ENCODE results near the gene CYP46A1. TPM values are rescaled to one million over a fixed set of nuclear protein-coding genes. Genes with fewer than 3 reads are reported as not detected.

Gene CYP46A1
- total RNA-seq, 1 experiment from 2014 or later: not detected

DNA sequence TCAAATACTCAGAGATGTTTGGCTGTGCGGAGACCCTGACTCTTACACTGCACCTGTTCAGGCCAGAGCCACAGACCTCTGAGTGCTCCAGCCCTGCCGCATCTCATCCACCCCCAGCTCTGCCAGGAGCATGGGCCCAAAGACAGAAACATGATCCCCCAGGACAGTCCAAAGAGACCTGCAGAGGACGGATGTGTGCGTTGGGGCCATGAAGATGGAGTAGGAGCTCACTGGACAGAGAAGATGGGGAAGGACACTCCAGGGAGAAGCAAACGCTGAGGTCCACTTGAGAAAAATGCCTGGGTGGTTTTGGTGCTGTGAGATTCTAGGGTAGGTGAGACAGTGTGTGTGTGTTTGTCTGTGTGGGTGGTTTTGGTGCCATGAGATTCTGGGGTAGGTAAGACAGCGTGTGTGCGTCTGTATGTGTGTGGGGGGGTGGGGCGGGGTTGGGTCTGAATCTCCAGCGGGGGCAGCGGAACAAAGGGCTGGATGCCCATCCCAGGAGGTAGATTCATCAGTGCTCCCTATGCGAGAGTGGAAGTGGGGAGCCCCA, 40.0 kb upstream of the CYP46A1 start:
- CTCF ChIA-PET: no interaction called here
- H3K9me3 ChIP-seq (ENCODE audit: insufficient read depth, low read depth): no peaks in the 10 kb centered on the region
- POLR2A ChIA-PET (ENCODE audit: unreplicated experiment): no interaction called here

DNA sequence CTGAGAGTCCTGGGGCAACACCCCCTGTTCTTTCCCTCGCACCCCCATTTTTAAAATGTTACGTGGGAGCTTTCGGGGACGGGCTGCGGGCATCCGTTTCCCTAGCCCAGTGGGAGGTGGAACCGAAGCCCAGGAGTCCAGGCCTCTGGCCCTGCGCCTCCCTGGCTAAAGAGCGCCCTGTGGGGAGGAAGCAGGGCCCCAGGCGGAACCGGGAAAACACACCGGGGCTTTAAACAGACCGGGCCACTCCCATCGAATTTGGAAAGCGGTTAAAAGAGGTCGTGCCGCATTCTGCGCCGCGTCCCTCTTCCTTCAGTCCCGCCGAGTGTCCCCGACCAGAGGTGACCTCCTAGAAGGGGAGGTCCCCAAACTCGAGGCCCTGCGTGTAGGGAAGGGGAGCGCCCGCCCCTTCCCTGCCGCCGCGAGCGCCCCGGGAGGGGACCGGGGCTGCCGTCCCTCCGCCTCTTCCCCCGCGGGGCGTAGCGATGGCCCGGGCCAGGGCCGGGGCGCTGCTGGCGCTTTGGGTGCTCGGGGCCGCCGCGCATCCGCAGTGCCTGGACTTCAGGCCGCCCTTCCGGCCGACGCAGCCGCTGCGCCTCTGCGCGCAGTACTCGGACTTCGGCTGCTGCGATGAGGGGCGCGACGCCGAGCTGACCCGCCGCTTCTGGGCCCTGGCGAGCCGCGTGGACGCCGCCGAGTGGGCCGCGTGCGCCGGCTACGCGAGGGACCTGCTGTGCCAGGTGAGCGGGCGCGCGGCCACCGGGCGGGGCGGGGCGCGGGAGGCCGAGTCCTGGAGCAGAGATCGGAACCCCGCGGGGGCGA, 39.2 kb upstream of the CYP46A1 start, which contains the start of gene HHIPL1:
HHIPL1 (plus strand) TSS at position 407 of the 822 bp plus-strand sequence; CDS start at position 486, 79 bp downstream.
- Histone ChIP-seq H3K27ac (no peak within 1 kb of the TSS), H3K79me2 (ENCODE audit: low read depth) (no peaks in the 10 kb centered on the region), H3K9me3 (ENCODE audit: insufficient read depth, low read depth) (no peaks in the 10 kb centered on the region), H3K4me2 (no peak within 1 kb of the TSS), H3K36me3 (ENCODE audit: low read depth) (no peaks in the 10 kb centered on the region), H3K4me1 (replicated peaks; ENCODE audit: insufficient read depth) (no peaks in the 10 kb centered on the region), H4K20me1 (ENCODE audit: insufficient read depth) (no peaks in the 10 kb centered on the region), H3K4me3 (no peak within 1 kb of the TSS), H3K9me2 (ENCODE audit: insufficient read depth) (no peaks in the 10 kb centered on the region), H2AFZ (no peak within 1 kb of the TSS), H3F3A (ENCODE audit: insufficient read depth, low read depth) (no peaks in the 10 kb centered on the region), H3K27me3 (ENCODE audit: insufficient read depth, low read depth) (no peaks in the 10 kb centered on the region)
- no TSS peak for BruUV-seq (replicated peaks)
- DNase-seq: no peak
- intact Hi-C loops (cut with micrococcal nuclease; ENCODE audit: unreplicated experiment): no loop called here
- TF ChIP-seq, protein P1, sequence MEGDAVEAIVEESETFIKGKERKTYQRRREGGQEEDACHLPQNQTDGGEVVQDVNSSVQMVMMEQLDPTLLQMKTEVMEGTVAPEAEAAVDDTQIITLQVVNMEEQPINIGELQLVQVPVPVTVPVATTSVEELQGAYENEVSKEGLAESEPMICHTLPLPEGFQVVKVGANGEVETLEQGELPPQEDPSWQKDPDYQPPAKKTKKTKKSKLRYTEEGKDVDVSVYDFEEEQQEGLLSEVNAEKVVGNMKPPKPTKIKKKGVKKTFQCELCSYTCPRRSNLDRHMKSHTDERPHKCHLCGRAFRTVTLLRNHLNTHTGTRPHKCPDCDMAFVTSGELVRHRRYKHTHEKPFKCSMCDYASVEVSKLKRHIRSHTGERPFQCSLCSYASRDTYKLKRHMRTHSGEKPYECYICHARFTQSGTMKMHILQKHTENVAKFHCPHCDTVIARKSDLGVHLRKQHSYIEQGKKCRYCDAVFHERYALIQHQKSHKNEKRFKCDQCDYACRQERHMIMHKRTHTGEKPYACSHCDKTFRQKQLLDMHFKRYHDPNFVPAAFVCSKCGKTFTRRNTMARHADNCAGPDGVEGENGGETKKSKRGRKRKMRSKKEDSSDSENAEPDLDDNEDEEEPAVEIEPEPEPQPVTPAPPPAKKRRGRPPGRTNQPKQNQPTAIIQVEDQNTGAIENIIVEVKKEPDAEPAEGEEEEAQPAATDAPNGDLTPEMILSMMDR (conservative IDR thresholded peaks at IDR 0.05): no peak
- ChIA-PET CTCF (no interaction called here), POLR2A (ENCODE audit: unreplicated experiment) (no interaction called here)

More for the DNA sequence above, 40.0 kb upstream of the CYP46A1 start:
- Histone ChIP-seq H3K79me2 (ENCODE audit: low read depth) (no peaks in the 10 kb centered on the region), H3K27me3 (ENCODE audit: insufficient read depth, low read depth) (no peaks in the 10 kb centered on the region), H3K4me3 (no peak overlapping the region), H2AFZ (no peak overlapping the region), H3K36me3 (ENCODE audit: low read depth) (no peaks in the 10 kb centered on the region), H4K20me1 (ENCODE audit: insufficient read depth) (no peaks in the 10 kb centered on the region), H3F3A (ENCODE audit: insufficient read depth, low read depth) (no peaks in the 10 kb centered on the region), H3K9me2 (ENCODE audit: insufficient read depth) (no peaks in the 10 kb centered on the region), H3K27ac (no peak overlapping the region), H3K4me2 (no peak overlapping the region), H3K4me1 (replicated peaks; ENCODE audit: insufficient read depth) (no peaks in the 10 kb centered on the region)
- intact Hi-C loops (cut with micrococcal nuclease; ENCODE audit: unreplicated experiment): no loop called here
- BruUV-seq (replicated peaks): no TSS peak
- TF ChIP-seq, protein P1 (conservative IDR thresholded peaks at IDR 0.05): no peak
- TF ChIP-seq EZH2 (IDR thresholded peaks at IDR 0.05; ENCODE audit: low read depth): no peak
- no peak for DNase-seq

DNA sequence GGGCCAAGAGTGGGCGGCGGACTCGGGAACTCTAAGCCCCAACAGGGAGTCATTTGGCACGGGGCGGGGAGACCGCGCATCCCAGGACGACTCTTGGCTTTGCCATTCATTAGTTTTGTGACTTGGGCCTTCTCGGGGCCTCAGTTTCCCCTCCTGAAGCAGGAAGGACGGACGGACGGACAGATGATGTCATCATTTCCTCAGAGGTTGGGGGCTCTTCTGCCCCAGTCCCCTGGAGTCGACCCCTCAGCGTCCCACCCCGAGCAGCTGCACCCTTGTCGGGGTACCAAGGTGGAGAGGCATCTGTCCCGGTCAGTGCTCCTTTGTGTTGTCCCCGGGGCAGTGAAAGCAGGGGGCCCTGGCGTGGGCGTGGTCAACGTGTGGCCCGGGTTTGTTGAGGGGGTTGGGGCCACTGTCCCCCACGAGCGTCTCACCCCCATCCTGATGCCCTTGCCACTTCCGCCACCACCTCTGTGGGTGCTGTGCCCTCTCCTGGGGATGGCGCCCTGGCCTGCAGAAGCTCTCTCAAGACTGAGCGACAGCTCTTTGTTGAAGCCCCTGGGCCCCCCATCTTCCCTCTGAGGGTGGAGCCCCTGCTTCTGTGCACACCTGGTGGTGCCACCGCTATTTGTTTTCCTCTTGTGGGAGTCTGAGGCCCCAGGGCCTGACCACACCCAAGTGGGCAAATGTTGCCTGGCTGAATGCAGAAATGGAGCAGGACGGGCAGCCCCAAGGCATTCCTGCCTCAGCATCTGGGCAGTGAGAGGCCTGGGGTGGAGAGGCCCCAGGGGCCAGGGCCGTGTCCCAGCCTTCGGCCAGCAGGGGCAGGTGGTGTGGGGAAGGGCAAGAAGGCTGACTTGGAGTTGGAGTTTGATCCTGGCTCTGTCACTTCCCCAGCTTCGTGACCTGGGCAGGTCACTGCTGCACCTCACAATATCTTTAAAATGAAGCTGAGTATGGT, 38.3 kb upstream of the CYP46A1 start:
- Histone ChIP-seq H3K27me3 (ENCODE audit: insufficient read depth, low read depth) (no peaks in the 10 kb centered on the region), H3K27ac (no peak overlapping the region), H2AFZ (no peak overlapping the region), H3K4me2 (no peak overlapping the region), H4K20me1 (ENCODE audit: insufficient read depth) (no peaks in the 10 kb centered on the region), H3K4me1 (replicated peaks; ENCODE audit: insufficient read depth) (no peaks in the 10 kb centered on the region), H3K9me2 (ENCODE audit: insufficient read depth) (no peaks in the 10 kb centered on the region), H3K9me3 (ENCODE audit: insufficient read depth, low read depth) (no peaks in the 10 kb centered on the region), H3K79me2 (ENCODE audit: low read depth) (no peaks in the 10 kb centered on the region), H3K36me3 (ENCODE audit: low read depth) (no peaks in the 10 kb centered on the region), H3F3A (ENCODE audit: insufficient read depth, low read depth) (no peaks in the 10 kb centered on the region), H3K4me3 (no peak overlapping the region)
- POLR2A ChIA-PET (ENCODE audit: unreplicated experiment): interaction anchor here (0.5 kb wide), 1 partner anchor 223 kb away, joined by 3 read pairs; no protein-coding TSS in a partner anchor
- BruUV-seq (replicated peaks): no TSS peak
- CTCF ChIA-PET: no interaction called here
- DNase-seq: no peak
- intact Hi-C loops (cut with micrococcal nuclease; ENCODE audit: unreplicated experiment): no loop called here
- TF ChIP-seq, protein P1 (conservative IDR thresholded peaks at IDR 0.05): no peak
- no peak for TF ChIP-seq EZH2 (IDR thresholded peaks at IDR 0.05; ENCODE audit: low read depth)
